HG03175 (cell line): ENCODE data around the gene GJA4.

ENCODE experiments used
- ATAC-seq: cut with Tn5 transposase; IDR thresholded peaks from one replicate; pipeline ENCODE4 v1.9.1; 2021; ENCODE audit warnings: mild to moderate bottlenecking, moderate library complexity; ENCODE audit not compliant: unreplicated experiment

GJA4 gene

GRCh38 chr1:34829250-34829649 is 36.5 kb downstream of the GJA4 start:
- no peak for ATAC-seq

GRCh38 chr1:34831721-34832246 is 39.0 kb downstream of the GJA4 start:
- ATAC-seq: no peak

GRCh38 chr1:34833711-34834110 is 40.9 kb downstream of the GJA4 start:
- ATAC-seq: no peak

DNA sequence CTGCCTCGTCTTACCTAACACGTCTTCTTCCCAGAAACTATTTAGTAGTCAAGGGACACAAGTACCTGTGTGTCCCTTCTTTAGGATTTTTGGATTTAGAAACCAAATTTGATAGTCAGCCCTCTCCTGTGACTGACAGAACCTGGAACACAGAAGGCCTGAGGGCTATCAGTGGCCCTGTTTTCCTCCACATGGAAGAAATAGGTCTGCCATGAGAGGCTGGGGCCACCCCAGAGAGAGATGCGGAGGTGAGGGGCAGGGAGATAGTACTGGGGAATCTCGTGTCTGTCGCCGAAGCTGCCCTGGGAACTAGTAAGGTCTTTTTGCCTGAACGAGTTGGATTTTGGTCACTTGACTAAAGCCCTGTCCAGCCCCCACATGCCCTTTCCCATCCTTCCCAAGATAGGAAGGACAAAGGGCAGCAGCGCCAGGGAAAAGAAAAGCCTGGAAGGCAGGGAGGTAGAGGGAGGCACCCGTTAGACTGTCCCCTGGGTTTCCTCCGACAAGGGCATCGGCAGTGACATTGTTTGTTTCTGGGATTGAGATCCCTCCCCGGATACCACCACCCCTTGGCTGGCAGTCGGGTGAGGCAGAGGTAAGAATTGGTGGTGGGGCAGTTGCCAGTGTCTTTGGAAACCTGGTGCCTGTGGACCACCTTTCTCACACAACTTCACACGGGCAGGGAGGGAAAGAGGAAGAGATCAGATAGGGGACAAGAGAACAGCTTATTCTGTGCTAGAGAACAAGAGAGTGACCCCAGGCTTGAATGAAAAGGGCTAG is 46.9 kb downstream of the GJA4 start:
- no peak for ATAC-seq

GRCh38 chr1:34840426-34840825 is 47.6 kb downstream of the GJA4 start:
- ATAC-seq: no peak

- no peak for ATAC-seq
These were observed 49.3 kb downstream of the GJA4 start for GRCh38 chr1:34842073-34842472.

GRCh38 chr1:34842952-34843371 is 50.2 kb downstream of the GJA4 start:
- ATAC-seq: no peak

- no peak for ATAC-seq
These were observed 50.8 kb downstream of the GJA4 start for GRCh38 chr1:34843392-34844251.

- ATAC-seq: no peak
These were observed 51.4 kb downstream of the GJA4 start for GRCh38 chr1:34844252-34844634.
